Erythroblast (primary cell): ENCODE data around the gene KDM4C.

Source experiments
- GATA1 ChIP-seq: IDR thresholded peaks from 2 replicates; pipeline ENCODE4 v1.6.1; 2011; ENCODE audit warnings: low read depth, mild to moderate bottlenecking, control low read depth, low read length, moderate library complexity
- POLR2A ChIP-seq: IDR thresholded peaks from 2 replicates; pipeline ENCODE4 v1.6.1; 2011; ENCODE audit warnings: mild to moderate bottlenecking, low read length

GRCh38 chr9:6946583-6947166 lies 188.9 kb downstream of the KDM4C start:
- no peak for TF ChIP-seq POLR2A
- no peak for TF ChIP-seq GATA1
